GM18498 (cell line): ENCODE measurements around the gene FYB1.

ENCODE experiments used
- ATAC-seq: cut with Tn5 transposase; IDR thresholded peaks from one replicate; pipeline ENCODE4 v1.9.1; 2021; ENCODE audit warnings: mild to moderate bottlenecking, moderate library complexity; ENCODE audit not compliant: unreplicated experiment

Gene FYB1

DNA sequence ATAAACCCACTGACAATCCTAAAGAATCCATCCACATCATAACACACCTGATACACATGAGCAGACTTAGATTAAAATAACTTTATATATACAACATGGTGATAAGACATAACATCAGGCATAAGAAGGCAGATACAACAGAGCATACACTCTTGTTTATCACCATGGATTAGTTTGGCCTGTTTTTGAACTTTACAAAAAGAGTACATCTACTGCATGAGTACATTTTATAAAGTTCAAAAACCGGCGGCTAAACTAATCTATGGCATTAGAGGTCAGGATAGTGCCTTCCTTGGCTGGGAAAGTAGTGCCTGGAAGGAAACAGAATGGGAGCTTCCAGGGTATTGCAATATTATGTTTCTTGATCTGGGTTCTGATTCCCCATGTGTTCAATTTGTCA, 160.3 kb downstream of the FYB1 start:
- no peak for ATAC-seq

DNA sequence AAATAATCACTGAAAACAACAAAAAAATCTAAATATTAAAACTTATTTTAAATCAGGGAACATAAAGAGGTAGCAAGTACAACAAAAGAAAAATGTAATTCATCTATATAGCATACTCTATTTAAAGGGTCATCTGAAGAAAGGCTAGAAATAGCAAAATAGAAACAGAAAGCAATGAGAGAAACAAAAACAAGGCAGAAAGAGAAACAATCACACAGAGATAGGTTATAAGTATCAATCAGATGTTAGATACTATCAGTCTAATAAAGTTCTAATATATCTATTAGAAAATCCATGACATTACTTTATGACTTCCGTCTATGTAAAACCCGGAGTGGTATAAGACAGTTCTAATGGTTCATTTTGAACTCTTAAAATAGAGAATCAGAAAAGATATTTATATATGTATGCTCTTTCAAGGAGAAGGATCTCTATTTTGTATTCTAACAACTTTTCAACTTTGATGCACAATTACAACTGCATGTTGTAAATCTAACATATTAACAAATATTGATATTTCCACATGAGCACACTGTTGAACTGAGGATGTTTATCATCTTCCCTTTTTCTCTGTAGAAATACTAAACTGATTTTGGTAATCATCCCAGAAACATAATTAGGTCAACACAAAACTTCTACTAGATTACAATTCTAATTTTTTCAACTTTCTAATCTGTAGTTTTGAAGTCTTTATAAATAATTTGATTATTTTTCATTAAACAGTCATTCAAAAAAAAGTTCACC, 161.0 kb downstream of the FYB1 start:
- ATAC-seq: peak; percentile 92

DNA sequence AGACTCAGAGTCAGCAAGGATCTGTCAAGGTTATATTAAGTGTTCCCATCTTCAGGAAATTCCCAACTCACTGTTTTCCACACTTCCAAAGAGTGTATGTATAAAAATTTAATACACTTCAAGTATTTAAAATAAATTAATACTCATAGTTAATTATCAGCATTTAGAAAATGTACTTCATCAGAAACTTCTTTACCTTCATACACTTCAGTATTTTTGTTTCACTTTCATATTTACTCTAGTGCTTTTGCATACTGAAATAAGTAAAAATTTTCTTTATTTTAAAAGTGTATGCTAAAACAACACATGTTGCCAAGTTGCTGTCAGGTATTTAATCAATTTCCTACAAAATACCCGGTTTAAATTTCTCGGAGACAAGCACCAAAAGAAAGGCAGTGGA, 161.6 kb downstream of the FYB1 start:
- ATAC-seq: peak; percentile 63

- ATAC-seq: no peak
Measured at GRCh38 chr5:39055768-39056398, 163.5 kb downstream of the FYB1 start.
